HG03521 (cell line): ENCODE measurements around the gene DGCR8.

ENCODE experiments used
- ATAC-seq: cut with Tn5 transposase; IDR thresholded peaks from one replicate; pipeline ENCODE4 v1.9.1; 2021; ENCODE audit warnings: mild to moderate bottlenecking, moderate library complexity; ENCODE audit not compliant: unreplicated experiment

The DGCR8 gene

GRCh38 chr22:20089226-20089976, 9.4 kb downstream of the DGCR8 start:
- ATAC-seq = no peak

- no peak for ATAC-seq
Observed at GRCh38 chr22:20089977-20090729, 10.1 kb downstream of the DGCR8 start.

GRCh38 chr22:20090730-20091240, 10.7 kb downstream of the DGCR8 start:
- no peak for ATAC-seq

- no peak for ATAC-seq
Observed at GRCh38 chr22:20091690-20092476, 11.8 kb downstream of the DGCR8 start.

GRCh38 chr22:20092477-20092854, 12.4 kb downstream of the DGCR8 start:
- ATAC-seq = no peak

- no peak for ATAC-seq
Observed at GRCh38 chr22:20093418-20094196, 13.6 kb downstream of the DGCR8 start.

GRCh38 chr22:20094197-20094807, 14.3 kb downstream of the DGCR8 start:
- ATAC-seq = no peak

GRCh38 chr22:20095521-20095920, 15.5 kb downstream of the DGCR8 start:
- no peak for ATAC-seq

GRCh38 chr22:20096574-20097420, 16.8 kb downstream of the DGCR8 start:
- no peak for ATAC-seq

- no peak for ATAC-seq
Observed at GRCh38 chr22:20099099-20099711, 19.2 kb downstream of the DGCR8 start.

GRCh38 chr22:20101638-20102037, 21.6 kb downstream of the DGCR8 start:
- no peak for ATAC-seq

- no peak for ATAC-seq
Observed at GRCh38 chr22:20102203-20102780, 22.3 kb downstream of the DGCR8 start.

- ATAC-seq = no peak
Observed at GRCh38 chr22:20105456-20106204, 25.6 kb downstream of the DGCR8 start.

GRCh38 chr22:20106205-20106848, 26.3 kb downstream of the DGCR8 start:
- ATAC-seq = no peak

GRCh38 chr22:20106849-20107237, 26.8 kb downstream of the DGCR8 start:
- no peak for ATAC-seq

GRCh38 chr22:20107471-20107901, 27.4 kb downstream of the DGCR8 start:
- ATAC-seq = no peak
